WTC11 (cell line): ENCODE results near the gene TWIST2.

Experiments used
- NFE2L1 ChIP-seq: sonication (generic); formaldehyde crosslinking; IDR thresholded peaks from 2 replicates; pipeline ENCODE4 v1.8.1; 2023; ENCODE audit warnings: missing genetic modification reagents
- TF ChIP-seq, protein P1 (sequence below): fragments of 200-600 bp; IDR thresholded peaks from 2 replicates; pipeline ENCODE4 v1.8.0; 2022; ENCODE audit warnings: antibody characterized with exemption

DNA sequence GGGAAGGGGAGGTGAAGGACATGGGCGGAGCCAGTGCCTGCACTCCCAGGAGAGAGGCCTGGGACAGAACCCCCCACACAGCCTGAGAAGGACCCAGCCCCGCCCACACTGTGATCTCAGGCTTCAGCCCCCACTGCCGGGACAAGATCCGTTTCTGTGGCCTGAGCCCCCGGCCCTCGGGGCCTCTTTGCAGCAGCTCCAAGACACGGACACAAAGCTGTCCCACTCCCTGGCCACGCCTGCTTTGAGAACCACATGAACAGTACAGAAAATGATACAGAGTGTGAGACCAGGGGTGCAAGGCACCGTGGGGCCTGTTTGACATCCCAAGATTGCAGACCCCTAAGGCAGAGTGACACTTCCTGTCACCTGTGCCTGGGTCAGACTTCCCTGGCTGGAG is 74.5 kb downstream of the TWIST2 start:
- TF ChIP-seq, protein P1, sequence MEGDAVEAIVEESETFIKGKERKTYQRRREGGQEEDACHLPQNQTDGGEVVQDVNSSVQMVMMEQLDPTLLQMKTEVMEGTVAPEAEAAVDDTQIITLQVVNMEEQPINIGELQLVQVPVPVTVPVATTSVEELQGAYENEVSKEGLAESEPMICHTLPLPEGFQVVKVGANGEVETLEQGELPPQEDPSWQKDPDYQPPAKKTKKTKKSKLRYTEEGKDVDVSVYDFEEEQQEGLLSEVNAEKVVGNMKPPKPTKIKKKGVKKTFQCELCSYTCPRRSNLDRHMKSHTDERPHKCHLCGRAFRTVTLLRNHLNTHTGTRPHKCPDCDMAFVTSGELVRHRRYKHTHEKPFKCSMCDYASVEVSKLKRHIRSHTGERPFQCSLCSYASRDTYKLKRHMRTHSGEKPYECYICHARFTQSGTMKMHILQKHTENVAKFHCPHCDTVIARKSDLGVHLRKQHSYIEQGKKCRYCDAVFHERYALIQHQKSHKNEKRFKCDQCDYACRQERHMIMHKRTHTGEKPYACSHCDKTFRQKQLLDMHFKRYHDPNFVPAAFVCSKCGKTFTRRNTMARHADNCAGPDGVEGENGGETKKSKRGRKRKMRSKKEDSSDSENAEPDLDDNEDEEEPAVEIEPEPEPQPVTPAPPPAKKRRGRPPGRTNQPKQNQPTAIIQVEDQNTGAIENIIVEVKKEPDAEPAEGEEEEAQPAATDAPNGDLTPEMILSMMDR, result no peak
- no peak for TF ChIP-seq NFE2L1 (CRISPR knock-in tag)
